Subcutaneous adipose tissue (tissue), 4 donors: ENCODE results near the gene PSMF1. TPM values are rescaled to one million over a fixed set of nuclear protein-coding genes. Genes with fewer than 3 reads are reported as not detected.

Experiments
- CTCF ChIP-seq: fragments of 450-650 bp; IDR thresholded peaks from one replicate; pipeline ENCODE4 v1.5.1; 2016; ENCODE audit warnings: low read depth, mild to moderate bottlenecking, control low read depth, antibody characterized with exemption, moderate library complexity
- total RNA-seq, 4 donors: library from RNA; depleted of rRNA; stranded (reverse); fragments of >200 nt; gene quantifications; one replicate each; pipeline ENCODE4 v1.1.0, GENCODE V29; 2016

Gene PSMF1
- total RNA-seq, 4 donors from 2014 or later: 48.0 to 102 (median 57.8) TPM

GRCh38 chr20:1198751-1199150, 80.3 kb downstream of the PSMF1 start:
- no peak for TF ChIP-seq CTCF

- TF ChIP-seq CTCF: no peak
These were observed 80.9 kb downstream of the PSMF1 start for GRCh38 chr20:1199212-1199873.

- TF ChIP-seq CTCF: no peak
These were observed 81.6 kb downstream of the PSMF1 start for GRCh38 chr20:1199964-1200363.

- no peak for TF ChIP-seq CTCF
These were observed 84.5 kb downstream of the PSMF1 start, which contains the start of gene C20orf202 for GRCh38 chr20:1202762-1203504. Gene C20orf202, plus strand, starts transcription at chr20:1203454. Its CDS starts 132 bp downstream, at chr20:1203586.

GRCh38 chr20:1203630-1204029, 85.2 kb downstream of the PSMF1 start:
- no peak for TF ChIP-seq CTCF

- TF ChIP-seq CTCF: no peak
These were observed 85.7 kb downstream of the PSMF1 start for GRCh38 chr20:1204113-1204512.

- no peak for TF ChIP-seq CTCF
These were observed 86.2 kb downstream of the PSMF1 start for GRCh38 chr20:1204576-1204975.
